AG10803 (cell line): ENCODE data around the gene MOG.

Experiments used
- DNase-seq: peaks from one replicate; pipeline ENCODE4 v3.0.0; 2010; ENCODE audit warnings: low read depth
- H3K4me3 ChIP-seq: 2 replicates; pipeline ENCODE4 v1.5.1; 2011; ENCODE audit warnings: mild to moderate bottlenecking, low read length, control low read depth
- TF ChIP-seq, protein P1 (sequence below): conservative IDR thresholded peaks from 2 replicates; pipeline ENCODE4 v1.5.1; 2011; ENCODE audit warnings: mild to moderate bottlenecking, low read length, control low read depth, inconsistent platforms

MOG gene

DNA sequence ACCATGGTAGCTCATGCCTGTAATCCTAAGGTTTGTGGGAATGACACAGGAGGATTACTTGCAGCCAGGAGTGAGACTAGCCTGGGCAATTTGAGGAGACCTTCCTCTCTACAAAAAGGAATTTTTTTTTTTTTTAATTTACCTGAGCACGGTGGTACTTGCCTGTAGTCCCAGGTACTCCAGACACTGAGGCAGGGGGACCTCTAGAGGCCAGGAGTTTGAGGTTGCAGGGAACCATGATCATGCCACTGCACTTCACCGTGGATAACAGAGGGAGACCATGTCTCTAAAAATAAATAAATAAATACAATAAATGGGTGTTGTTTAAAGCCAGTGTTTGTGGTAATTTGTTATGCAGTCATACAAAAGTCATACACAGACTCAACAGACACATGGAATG, 64.0 kb downstream of the MOG start:
- no peak overlapping the region for H3K4me3 ChIP-seq
- TF ChIP-seq, protein P1, sequence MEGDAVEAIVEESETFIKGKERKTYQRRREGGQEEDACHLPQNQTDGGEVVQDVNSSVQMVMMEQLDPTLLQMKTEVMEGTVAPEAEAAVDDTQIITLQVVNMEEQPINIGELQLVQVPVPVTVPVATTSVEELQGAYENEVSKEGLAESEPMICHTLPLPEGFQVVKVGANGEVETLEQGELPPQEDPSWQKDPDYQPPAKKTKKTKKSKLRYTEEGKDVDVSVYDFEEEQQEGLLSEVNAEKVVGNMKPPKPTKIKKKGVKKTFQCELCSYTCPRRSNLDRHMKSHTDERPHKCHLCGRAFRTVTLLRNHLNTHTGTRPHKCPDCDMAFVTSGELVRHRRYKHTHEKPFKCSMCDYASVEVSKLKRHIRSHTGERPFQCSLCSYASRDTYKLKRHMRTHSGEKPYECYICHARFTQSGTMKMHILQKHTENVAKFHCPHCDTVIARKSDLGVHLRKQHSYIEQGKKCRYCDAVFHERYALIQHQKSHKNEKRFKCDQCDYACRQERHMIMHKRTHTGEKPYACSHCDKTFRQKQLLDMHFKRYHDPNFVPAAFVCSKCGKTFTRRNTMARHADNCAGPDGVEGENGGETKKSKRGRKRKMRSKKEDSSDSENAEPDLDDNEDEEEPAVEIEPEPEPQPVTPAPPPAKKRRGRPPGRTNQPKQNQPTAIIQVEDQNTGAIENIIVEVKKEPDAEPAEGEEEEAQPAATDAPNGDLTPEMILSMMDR: no peak
- DNase-seq: no peak
